IPS DF 4.7 (cell line): ENCODE results near the gene KCNV2.

ENCODE experiments used
- DNase-seq: peaks from one replicate; pipeline ENCODE4 v3.0.0-alpha.2; 2013; ENCODE audit warnings: low spot score; ENCODE audit errors: extremely low read depth

The KCNV2 gene

DNA sequence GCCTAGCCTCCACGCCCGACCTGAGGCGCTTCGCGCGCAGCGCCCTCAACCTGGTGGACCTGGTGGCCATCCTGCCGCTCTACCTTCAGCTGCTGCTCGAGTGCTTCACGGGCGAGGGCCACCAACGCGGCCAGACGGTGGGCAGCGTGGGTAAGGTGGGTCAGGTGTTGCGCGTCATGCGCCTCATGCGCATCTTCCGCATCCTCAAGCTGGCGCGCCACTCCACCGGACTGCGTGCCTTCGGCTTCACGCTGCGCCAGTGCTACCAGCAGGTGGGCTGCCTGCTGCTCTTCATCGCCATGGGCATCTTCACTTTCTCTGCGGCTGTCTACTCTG is 1.4 kb downstream of the KCNV2 start:
- DNase-seq, result no peak

DNA sequence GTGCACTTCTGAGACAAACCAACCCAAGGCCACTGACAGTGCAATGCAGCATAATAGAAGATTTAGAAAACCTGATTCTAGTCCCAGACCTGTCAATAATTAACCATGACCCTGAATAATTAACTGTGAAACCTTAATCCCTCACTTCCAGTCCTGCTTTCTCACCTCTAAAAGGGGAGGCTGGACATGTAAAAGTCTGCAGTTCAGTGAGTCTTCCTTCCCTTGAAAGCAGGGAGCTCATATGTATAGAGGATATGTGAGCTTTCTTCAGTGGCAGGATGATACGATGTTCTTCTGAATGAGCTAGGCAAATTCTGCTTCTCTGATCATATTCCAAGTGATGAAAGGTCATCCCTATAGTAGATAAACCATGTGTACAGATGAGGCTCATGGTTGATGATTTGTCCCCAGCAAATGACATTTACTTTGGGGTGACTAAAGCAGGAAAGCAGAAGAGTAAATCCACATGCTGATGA is 2.9 kb downstream of the KCNV2 start:
- no peak for DNase-seq

DNA sequence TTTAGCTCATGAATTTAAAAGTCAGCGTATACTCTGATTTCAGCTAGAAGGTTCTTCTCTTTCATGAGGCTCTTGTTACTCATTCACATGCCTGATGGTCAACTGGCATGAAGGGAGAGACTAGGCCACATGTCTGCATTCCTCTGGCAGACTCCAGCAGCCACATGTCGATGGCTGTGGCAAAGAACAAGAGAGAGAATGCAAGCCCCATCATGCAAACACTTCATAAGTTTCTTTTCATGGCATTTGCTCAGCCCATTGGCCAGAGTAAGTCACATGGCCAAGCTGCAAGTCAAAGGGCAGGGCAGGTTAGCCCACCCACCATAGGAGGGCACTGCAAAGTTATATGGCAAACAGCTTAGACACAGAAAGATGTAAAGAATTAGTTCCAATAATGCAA is 5.4 kb downstream of the KCNV2 start:
- DNase-seq, result no peak

DNA sequence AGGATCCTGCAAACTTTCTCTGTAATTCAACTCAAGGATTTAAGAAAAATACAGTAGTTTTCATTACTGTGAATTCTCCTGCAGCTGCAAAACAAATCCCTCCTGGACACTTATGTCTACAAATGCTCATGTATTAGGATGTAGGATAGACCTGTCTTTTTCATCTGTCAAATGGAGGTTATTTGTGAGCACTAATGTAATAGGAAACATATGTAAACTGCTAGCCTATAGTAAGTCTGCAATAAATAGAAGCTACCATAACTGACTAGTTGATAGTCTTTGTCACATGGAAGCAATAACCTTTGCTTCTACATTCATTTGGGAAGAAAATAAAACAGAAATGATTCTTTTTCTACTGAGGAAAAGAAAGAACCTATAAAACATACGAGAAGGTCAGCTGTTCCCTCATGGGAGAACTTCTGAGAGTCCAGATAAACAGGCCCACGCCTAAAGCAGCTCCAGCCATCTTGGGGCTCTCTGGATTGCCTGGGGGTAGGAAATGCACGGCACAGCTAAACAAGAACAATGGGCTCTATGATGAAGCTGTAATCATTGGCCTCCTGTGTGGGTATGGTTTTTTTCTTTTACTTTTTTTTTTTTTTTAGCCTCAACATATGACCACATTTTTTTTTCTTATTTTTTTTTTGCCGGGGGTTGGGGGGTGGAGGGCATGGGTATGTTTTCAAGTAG is 6.2 kb downstream of the KCNV2 start:
- DNase-seq, result no peak

DNA sequence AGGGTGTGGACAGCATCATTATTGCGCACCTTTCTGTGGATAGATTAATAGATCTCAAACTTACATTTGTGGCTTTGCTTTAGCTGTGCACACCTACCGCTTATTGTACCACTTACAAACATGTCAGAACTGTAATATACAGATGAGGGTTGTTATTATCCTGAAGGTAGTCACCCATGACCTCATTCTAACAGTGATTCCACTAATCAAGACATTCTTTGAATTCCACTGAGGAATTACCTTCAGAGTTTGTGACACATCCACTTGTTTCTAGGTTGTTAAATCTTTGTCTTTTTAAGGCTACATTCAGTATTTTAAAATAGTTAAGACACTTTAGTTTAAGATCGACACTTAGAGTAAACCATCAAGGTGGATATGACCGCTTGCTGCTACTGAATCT is 7.8 kb downstream of the KCNV2 start:
- DNase-seq, result no peak

DNA sequence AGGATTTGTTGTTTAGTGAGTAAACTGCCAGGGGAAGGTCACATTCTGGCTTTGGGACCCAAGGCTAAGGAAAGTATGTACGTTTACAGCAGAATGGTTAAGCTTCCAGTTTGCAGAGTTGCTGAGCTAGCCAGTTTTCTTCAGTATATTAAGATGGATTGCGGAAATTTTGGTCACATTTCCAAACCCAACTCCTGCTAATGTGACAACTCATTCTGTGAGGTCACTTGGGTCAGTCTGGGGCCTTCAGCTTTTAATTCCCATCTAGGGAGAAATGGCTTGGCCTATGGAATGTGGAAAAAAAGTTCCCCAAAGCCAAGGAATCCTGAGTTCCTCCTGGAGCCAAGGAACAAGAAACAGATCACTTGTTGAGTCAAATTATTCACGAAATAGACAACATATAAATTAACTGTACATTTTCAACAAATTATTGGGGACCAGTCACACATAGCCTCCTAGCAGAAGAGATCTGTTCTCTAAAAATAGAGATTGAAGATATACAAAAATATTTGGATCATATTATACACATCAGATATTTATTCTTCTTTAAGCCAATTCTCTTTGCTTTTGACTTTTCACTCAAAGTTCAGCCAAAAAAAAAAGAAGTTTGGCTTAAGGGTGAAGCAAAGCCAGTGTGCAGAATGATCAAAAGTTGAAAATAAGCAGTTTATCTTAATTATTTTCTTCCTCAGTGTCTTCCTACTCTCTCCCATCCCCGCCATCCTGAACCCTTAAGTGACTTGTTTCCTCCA is 8.8 kb downstream of the KCNV2 start:
- no peak for DNase-seq

DNA sequence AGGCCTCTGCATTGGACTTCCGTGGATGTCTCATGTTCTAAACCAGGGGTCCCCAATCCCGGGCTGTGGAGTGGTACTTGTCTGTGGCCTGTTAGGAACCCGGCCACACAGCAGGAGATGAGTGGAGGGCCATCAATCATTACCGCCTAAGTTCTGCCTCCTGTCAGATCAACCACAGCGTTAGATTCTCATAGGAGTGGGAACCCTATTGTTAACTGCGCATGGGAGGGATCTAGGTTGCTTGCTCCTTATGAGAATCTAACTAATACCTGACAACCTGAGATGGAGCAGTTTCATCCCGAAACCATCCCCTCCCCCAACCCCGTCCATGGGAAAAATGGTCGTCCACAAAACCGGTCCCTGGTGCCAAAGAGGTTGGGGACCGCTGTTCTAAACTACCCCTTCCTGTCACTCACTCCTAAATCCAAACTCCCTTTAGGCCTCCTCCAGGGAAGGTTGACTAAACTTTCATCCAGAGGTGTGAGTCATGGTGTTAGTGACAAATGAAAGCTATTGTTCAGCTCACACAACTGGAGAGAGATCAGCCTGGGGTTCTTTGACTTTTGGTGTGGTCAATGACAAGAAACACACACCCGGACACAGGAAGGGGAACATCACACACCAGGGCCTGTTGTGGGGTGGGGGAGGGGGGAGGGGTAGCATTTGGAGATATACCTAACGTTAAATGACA is 9.5 kb downstream of the KCNV2 start:
- no peak for DNase-seq

DNA sequence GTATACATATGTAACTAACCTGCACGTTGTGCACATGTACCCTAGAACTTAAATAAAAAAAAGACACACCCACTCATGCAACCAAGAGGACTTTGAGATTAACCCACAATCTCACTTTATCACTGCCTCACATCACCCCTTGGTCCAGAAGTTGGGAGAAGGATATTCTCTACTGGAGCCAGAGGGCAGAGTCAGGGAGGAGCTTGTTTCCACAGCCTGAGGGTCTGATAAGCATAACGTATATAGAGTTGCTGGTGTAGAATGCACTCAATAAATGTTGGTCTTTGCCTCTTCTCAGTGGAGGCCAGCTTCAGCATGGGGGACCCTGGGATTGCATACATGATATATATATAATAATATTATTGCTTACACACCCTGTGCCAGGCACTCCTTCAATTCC is 10.1 kb downstream of the KCNV2 start:
- DNase-seq, result no peak

DNA sequence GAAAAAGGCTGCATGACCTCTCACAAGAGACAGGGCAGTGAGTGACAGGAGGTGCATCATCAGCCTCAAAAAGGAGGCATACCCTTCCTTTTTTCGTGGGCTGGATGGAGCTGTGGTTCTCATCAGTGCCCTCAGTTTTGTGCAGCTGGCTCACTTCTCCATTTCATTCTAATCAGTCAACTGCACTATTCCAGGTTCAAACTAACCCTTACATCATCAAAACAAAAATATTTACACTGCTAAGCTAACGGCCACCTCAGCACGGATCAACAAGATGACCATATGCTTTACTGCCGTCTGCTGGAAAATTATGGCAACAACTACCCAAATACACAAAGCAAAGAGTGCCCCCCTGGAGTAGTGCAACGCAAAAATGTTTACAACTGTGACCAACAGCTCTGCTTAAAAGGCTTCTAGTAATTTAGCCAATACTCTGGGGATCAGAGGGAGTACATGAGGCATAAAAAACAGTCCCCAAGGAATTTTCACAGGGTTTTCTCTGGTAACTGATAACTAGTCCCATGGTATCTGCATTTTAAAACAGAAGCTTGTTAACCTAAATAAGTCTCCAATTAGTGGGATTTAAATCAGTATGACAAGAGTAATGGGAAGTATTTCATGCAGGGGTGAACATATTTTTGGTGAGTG is 10.8 kb downstream of the KCNV2 start:
- DNase-seq, result peak; percentile 22

DNA sequence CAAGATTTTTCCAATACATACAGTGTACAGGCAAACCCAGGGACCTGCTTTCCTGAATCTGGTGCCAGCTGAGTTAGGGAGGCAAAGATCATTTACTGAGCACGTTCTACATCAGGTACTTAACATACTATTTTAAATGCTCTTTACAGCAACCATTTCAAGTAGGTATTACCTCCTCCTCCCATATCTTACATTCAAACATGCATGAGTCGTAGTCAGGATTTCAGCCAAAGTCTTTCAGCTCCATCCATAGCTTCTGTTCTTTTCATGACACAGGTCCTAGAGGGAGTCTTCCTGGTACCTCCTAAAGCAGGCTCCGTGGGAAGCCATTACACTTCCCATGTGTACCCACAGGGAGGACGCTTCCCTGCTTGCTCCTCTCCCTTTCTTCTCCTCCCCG is 11.7 kb downstream of the KCNV2 start:
- no peak for DNase-seq

DNA sequence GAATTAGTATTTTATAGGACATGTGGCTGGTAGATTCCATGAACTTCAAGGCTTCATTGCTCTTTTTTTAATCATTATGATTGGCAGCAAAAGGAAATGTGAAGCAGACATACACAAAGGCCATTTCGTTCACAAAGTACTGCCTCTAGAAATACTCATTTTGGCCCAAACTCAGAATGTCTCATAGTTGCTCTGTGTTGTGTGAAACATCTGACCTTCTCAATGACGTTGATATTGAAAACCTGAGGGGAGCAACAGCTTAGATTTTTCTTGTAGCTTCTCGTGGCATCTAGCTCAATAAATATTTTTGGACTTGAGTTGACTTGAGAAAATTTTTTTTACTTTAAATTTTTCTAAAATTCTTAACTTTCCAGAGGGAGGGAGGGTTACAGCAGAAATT is 12.4 kb downstream of the KCNV2 start:
- no peak for DNase-seq

DNA sequence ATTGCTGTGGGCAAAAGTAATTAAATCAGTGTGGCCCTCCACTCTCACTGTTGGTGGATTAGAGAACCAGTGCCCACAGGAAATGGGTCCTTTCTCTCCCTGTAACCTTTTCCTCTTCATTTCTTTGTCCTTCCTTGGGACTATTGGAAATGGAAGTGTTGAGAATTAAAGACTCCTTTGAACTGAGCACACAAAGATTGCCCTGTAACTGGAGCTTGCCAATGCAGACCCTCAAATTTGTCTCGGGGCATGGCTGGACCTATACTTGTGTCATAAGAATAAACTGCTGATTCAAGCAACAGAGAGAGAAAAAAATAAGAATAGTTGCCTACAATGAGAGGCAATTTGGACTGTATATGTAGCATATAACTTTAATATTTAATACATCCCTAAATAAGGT is 13.7 kb downstream of the KCNV2 start:
- DNase-seq, result no peak

DNA sequence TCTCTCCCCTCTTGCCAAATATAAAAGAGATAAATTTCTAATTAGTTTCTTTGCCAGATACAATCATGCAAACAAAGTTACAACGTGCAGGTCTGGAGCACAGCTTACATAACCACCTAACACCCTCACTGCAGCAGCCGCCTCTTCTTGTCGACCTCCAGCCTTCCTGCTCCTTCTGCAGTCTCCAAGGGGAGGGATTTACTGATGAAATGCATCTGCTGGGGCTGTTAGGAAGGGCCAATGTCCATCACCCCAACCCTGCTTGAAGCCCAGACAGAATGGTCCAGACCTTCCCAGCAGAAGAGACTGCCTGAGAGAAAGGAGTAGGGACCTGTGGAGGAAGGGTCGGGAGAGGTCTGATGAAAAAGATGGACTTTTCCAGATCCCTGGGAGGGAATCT is 15.2 kb downstream of the KCNV2 start:
- no peak for DNase-seq

DNA sequence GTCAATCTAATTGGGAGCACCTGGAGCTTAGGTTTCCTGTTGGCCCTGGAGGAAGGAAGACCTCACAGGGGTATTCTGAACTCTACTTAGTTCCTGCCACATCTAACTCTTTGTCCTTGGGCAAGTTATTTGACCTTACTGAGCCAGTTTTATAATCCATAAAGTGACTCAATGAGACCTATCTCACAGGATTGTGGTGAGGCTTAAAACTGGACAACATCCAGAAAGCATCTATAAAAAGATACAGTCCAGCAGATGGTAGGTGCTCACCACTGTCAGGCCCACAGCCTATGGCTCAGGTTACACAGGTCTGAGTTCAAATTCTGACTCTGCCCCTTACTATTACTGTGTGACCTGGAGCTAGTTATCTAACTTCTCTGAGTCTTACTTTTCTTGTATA is 23.3 kb downstream of the KCNV2 start:
- no peak for DNase-seq

DNA sequence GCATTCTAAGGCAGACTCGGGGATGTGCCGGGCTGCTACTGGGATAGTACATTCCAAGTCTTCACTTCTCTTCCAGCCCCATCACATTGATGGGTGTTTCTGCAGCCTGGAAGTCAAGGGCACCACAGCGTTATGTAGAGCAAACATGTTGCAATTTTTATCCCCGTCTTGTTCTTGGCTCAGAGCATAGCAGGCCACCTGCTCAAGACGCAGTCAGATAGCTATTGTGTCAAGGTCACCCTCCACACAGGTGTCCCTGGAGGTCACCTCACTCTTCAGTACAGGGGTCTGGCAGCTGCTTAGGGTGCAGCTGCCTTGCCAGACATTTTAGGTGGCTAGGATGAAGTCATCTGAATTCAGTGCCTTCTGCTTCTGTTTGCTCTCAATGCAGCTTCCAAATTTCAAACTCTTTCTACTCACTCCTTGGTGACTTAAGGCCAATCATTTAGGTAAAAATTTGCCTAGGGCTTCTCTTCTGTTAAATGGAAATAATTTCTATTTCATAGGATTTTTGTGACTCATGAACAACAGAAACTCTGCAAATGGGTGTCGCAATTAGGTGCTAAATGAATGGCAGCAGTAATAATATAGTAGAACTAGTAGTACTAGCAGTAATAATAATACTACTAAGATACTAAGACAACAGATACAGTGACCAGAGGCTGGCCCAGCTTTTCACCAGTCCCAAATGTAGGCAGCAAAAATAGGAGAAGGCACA is 24.3 kb downstream of the KCNV2 start:
- DNase-seq, result no peak

DNA sequence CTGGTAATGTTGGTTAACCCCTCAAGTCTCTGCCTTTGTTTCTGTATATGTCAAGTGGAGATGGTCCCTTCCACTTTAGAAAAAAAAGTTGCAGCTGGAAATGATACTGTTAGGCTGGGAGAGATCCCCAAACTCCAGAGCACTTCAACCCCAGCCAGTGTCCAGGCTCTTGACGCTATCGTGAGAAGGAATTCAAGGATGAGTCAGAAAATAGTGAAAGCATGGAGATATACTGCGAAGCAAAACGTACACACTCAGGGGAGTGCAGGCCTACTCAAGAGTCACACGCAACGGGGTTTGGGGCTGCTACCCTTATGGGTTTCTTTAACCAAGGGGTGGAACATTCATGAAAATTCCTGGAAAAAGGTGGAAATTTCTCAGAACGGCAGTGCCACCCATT is 24.9 kb downstream of the KCNV2 start:
- no peak for DNase-seq

DNA sequence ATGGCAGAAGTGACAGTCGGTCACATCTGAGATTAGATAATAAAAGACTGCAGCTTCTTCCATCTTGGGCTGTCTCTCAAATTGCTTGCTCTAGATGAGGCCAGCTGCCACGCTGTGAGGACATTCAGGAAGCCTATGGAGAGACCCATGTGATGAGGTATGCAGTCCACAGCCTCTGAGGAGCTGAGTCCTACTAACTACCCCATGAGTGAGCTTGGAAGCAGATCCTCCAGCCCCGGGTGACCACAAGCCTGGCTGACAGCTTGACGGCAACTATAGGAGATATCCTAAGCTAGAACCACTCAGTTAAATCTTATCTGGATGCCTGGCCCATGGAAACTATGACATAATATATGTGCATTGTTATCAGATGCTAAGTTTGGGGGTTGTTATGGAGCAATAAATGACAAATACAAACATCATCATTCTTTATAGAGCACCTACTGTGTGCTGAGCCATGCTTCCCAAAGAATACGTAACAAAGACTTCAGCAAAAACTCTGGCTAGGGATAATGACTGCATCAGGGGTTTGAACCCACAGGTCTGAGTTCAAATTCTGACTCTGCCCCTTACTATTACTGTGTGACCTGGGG is 26.7 kb downstream of the KCNV2 start:
- DNase-seq, result no peak

DNA sequence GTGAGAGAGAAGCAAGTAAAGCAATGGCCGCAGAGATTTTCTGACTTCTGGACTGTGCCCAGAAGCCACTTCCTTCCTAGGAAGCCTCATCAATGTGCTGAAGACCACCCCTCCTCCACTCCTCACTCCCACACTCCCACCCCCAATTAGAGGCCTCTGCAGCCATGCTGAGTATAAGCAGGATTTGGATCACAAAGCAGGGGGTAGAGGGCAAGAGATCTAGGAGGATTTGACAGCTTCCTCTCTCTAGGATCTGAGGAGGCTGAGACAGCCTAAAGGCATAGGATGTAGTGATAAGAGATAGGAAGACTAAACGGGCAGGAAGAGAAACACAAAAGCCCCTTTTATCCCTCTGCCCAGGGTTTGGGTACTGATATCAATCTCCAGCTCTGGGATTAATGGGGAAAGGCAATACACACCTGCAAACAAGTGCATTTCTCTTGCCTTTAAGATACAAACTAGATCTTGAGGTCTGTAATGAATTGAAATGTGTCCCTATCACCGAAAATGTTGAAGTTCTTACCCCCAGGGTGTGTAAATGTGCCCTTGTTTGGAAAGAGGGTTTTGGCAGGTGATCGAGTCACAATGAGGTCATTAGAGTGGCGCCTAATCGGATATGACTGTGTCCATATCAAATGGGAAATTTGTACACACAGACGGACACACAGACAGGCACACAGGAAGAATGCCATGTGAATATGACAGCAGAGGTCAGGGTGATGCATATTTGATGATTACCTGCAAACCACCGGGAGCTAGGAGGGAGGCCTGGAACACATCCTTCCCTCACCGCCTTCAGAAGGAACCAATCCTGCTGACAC is 28.5 kb downstream of the KCNV2 start:
- DNase-seq, result no peak

DNA sequence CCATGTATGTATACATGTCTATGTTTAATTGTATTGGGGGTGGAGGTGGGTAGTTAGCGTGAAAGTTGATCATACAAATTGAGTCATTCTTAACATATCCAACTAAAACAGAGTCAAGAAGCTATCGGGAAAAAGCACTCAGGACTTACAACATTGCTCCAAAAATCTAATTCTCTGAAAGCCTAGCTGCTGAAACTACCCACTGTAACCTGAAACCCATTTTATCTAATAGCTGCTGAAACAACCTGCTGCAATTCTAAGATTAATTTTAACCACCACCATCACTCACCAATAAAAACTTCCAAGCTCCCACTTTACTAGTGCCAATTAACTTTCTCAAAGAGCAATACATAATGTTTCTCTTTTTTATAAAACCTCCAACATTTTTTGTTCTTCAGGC is 32.2 kb downstream of the KCNV2 start:
- DNase-seq, result no peak

DNA sequence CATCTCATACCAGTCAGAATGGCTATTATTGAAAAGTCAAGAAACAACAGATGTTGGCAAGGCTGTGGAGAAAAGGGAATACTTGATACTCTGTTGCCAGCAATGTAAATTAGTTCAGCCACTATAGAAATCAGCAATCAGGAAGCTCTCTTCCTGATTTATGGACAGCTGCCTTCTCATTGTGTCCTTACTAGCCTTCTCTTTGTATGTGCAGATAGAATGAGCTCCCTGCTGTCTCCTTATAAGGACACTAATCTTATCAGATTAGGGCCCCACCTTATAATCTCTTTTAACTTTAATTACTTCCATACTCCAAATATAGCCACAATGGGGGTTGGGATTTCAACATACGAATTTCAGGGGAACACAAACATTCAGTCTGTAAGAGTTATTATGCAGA is 38.0 kb downstream of the KCNV2 start:
- no peak for DNase-seq
